ENCODE measurements around the gene CENPQ.
"Not testable (repeated sequence)": the region's sequence is repeated elsewhere in the genome, so short reads cannot be mapped to it uniquely, and the experiment has no call there.

CENPQ gene, protein sequence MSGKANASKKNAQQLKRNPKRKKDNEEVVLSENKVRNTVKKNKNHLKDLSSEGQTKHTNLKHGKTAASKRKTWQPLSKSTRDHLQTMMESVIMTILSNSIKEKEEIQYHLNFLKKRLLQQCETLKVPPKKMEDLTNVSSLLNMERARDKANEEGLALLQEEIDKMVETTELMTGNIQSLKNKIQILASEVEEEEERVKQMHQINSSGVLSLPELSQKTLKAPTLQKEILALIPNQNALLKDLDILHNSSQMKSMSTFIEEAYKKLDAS

DNA sequence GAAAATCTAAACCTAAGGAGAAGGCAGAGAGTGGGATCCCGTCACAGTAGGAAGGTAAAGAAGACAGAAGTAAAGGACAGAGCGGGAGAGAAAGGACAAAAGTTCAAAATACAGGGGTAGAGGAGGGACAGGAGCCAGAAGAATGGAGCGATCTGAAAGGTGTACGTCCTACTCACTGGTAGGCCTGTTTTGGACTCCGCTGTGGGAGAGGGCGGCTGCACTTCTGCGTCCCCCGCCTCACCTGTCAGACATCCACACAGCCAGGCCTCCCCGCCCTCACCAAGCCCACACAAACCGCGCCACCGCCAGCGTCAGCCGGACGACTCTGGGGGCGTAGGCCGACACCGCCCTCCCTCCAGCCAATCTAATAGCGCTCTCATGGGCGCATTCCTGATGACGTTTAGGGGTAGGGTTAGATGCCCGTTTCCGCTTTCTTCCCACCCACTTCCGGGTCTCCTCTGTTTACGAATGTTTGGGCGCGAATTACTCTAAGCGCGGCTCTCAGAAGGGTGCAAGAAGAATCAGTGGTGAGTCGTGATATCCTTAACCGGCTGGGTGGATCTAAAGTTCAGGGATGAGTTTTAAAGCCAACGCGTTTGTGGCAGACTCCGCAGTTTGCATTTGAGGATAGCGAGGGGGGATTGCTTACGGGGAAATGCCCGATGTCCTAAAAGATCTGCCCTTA lies at the start of gene CENPQ, which contains the start of gene MMUT:
Gene CENPQ (plus strand): TSS at position 444 of the 685 bp plus-strand sequence. CDS start 6,807 bp downstream, outside the sequence.
Gene MMUT (minus strand): TSS at position 327 of the 685 bp plus-strand sequence. CDS start 3,787 bp downstream, outside the sequence.
- H3K36me3 Mint-ChIP-seq (ENCODE audit: low read depth): peaks cover 9% of the 10 kb centered on the region
- H3K4me3 Mint-ChIP-seq: peak within 1 kb of the TSS; percentile 100
- H3K4me1 Mint-ChIP-seq (ENCODE audit: low read depth): peaks cover 51% of the 10 kb centered on the region
- H3K27me3 Mint-ChIP-seq: no peaks in the 10 kb centered on the region
- H3K9me3 Mint-ChIP-seq: no peaks in the 10 kb centered on the region
- H3K27ac Mint-ChIP-seq: peak within 1 kb of the TSS; percentile 93

DNA sequence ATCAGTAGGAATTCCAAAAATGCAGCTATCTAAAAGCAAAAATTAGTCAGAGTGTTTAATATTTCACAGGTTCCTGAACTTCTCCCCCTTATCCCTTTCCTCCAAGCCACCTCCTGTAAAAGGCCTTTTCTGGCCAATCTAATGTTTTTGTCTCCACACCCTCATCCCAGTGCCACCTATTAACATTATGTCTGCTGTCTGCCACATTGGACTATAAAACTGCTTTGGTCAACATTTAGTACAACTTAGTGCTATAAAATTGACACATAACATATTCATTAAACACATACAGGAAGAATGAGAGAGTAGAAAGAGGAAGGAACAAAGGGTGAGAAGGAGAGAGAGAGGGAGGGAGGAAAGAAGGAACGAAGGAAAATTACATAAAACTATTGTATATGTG lies 47.8 kb upstream of the CENPQ start:
- H3K27me3 Mint-ChIP-seq: peaks cover 15% of the 10 kb centered on the region
- no peaks in the 10 kb centered on the region for H3K4me1 Mint-ChIP-seq (ENCODE audit: low read depth)
- H3K4me3 Mint-ChIP-seq: no peak overlapping the region
- H3K9me3 Mint-ChIP-seq: no peaks in the 10 kb centered on the region
- no peaks in the 10 kb centered on the region for H3K36me3 Mint-ChIP-seq (ENCODE audit: low read depth)
- H3K27ac Mint-ChIP-seq: no peak overlapping the region

DNA sequence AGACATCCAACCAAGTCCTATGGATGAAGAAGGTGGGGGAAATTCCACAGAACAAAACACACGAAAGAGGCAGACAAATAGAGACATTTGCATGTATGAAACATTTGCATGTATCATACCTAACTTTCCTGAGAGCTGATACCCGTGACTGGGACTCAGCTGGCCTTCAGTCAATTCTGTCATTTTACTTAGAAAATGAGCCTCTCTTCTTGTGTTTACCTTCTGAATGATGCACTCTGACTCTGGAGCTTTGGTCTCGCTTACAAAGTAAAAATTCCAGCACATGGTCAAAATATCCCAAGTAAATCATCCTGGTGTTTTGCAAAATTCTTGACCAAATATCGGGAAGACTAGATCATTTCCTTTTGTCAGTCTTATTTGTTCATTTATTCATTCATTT lies 47.0 kb upstream of the CENPQ start:
- no peaks in the 10 kb centered on the region for H3K4me1 Mint-ChIP-seq (ENCODE audit: low read depth)
- no peaks in the 10 kb centered on the region for H3K9me3 Mint-ChIP-seq
- H3K36me3 Mint-ChIP-seq (ENCODE audit: low read depth): no peaks in the 10 kb centered on the region
- no peak overlapping the region for H3K27ac Mint-ChIP-seq
- H3K4me3 Mint-ChIP-seq: no peak overlapping the region
- peaks cover 17% of the 10 kb centered on the region for H3K27me3 Mint-ChIP-seq

DNA sequence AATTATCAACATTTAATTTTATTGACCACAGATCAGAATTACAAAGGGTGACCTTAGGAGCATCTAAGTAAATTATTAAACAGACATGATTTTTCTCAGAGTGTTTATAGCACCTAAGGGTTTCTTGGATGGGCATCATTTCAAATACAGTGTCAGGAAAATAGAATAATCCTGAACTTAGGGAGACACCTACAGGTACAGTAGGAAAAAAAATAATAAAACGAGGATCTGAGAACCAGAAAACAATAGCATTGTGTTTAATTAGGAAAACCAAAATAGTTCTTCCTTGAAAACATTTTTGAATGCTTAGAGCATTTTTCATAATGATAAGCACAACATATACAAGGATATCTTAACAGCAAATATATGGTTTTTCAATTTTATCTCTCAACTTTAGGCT lies 39.4 kb upstream of the CENPQ start:
- Mint-ChIP-seq H3K4me3 (no peak overlapping the region), H3K27me3 (peaks cover 4% of the 10 kb centered on the region), H3K27ac (no peak overlapping the region), H3K4me1 (ENCODE audit: low read depth) (no peaks in the 10 kb centered on the region), H3K9me3 (no peaks in the 10 kb centered on the region), H3K36me3 (ENCODE audit: low read depth) (no peaks in the 10 kb centered on the region)

DNA sequence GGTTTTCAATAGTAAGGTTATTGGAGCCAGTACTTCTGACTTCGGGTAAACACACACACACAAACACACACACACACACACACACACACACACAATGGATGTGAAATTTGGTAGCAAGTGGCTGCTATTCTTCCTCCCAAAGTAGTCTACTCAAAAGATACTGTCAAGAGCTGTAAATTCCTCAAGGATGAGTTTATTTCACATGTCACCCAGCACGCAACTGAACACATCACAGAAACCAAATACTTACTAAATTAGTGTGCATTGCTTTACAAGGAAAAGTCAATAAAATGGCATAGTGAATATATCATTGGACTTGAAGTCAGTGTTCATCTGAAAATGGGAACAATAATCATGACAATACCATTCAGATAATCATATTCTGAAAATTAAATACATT lies 33.0 kb upstream of the CENPQ start:
- Mint-ChIP-seq H3K9me3 (no peaks in the 10 kb centered on the region), H3K4me1 (ENCODE audit: low read depth) (no peaks in the 10 kb centered on the region), H3K36me3 (ENCODE audit: low read depth) (peaks cover 28% of the 10 kb centered on the region), H3K4me3 (no peak overlapping the region), H3K27me3 (no peaks in the 10 kb centered on the region), H3K27ac (no peak overlapping the region)

DNA sequence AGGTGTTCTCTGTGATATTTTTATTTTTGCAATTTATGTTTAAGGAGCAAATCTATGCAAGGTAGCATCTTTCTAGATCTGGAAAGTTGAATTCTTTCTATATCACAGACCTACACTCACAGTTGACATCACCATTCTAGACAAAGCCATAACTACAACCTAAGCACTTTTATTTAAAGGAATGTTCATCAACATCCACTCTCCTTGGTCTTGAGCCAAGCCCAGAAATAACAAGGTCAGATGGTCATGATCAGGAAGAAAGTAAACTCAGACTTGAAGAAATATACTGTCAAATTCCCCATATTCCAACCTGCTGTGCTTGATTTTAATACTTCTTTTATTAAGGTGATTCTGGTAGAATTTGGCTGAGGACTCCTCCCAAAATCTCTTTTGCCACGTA lies 32.3 kb upstream of the CENPQ start:
- no peaks in the 10 kb centered on the region for H3K27me3 Mint-ChIP-seq

DNA sequence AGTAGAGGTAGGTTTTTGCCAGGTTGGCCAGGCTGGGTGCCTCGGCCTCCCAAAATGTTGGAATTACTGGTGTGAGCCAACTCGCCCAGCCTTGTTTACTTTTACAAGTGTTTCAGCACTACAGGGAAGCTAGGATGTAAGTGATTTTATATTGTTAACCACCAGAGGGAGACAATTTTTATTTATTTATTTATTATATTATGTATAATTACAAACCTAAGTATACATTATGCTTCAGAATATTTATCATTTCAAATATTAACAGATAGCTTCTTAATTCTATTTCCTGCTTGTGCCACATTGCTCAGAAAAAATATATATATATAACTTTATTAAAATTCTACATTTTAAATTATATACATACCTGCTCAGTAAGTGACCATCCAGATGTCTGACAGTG lies 9.9 kb upstream of the CENPQ start:
- H3K4me3 Mint-ChIP-seq: no peak overlapping the region
- peaks cover 34% of the 10 kb centered on the region for H3K36me3 Mint-ChIP-seq (ENCODE audit: low read depth)
- no peaks in the 10 kb centered on the region for H3K27me3 Mint-ChIP-seq
- H3K27ac Mint-ChIP-seq: no peak overlapping the region
- no peaks in the 10 kb centered on the region for H3K9me3 Mint-ChIP-seq
- no peaks in the 10 kb centered on the region for H3K4me1 Mint-ChIP-seq (ENCODE audit: low read depth)

More for the DNA sequence above, 32.3 kb upstream of the CENPQ start:
- Mint-ChIP-seq H3K27ac (no peak overlapping the region), H3K9me3 (no peaks in the 10 kb centered on the region), H3K4me1 (ENCODE audit: low read depth) (no peaks in the 10 kb centered on the region), H3K4me3 (no peak overlapping the region), H3K36me3 (ENCODE audit: low read depth) (peaks cover 35% of the 10 kb centered on the region)

DNA sequence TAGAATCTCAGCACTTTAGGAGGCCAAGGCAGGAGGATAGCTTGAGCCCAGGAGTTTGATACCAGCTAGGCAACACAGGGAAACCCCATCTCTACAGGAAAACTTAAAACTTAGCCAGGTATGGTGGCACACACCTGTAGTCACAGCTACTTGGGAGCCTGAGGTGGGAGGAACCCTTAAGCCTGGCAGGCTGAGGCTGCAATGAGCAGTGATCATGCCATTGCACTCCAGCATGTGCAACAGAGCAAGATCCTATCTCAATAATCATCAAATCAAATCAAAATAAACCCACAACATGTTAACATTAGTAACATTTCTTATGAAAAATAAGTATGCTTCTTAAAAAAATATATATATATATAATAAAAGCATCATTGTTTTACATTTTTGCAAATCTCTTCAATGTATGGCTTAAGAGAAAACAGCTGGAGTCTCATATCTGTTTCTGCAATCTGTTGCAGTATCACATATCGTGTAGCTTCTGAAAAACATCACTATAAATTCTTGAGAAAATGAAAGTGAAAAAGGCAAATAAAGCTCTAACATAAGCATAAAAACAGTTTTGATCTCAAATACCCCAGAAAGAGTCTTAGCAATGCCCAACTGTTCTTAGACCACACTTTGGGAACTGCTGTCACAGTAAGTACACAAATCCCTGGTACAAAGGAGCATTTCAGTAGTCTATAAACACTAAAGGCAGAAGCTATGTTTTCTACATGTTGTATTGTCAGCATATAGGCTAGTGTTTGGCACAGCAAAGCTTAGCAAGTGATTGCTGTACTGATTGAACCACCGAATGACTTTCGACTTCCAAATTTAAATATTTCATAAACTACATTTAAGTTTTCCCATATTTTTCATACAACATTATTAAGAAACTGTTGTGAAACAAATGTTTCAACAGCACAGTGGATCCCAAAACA lies 8.1 kb upstream of the CENPQ start:
- Mint-ChIP-seq H3K27ac (no peak overlapping the region), H3K27me3 (no peaks in the 10 kb centered on the region), H3K4me1 (ENCODE audit: low read depth) (no peaks in the 10 kb centered on the region), H3K36me3 (ENCODE audit: low read depth) (peaks cover 28% of the 10 kb centered on the region), H3K4me3 (no peak overlapping the region), H3K9me3 (no peaks in the 10 kb centered on the region)

DNA sequence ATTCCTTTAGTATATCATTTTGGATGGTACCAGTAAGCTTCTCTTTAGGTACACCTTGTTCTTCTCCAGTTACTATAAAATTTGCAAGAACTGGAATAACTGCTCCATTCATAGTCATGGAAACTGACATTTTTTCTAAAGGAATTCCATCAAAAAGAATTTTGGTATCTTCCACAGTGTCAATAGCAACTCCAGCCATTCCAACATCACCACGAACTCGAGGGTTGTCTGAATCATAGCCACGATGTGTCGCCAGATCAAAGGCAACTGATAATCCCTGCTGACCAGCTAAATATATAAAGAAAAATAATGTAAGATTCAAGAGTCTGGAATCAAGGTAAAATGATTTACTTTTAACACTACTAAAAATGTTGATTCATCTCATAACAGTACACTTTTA lies 5.4 kb upstream of the CENPQ start:
- no peaks in the 10 kb centered on the region for H3K9me3 Mint-ChIP-seq
- peaks cover 20% of the 10 kb centered on the region for H3K4me1 Mint-ChIP-seq (ENCODE audit: low read depth)
- H3K36me3 Mint-ChIP-seq (ENCODE audit: low read depth): peaks cover 28% of the 10 kb centered on the region
- H3K27me3 Mint-ChIP-seq: no peaks in the 10 kb centered on the region
- no peak overlapping the region for H3K27ac Mint-ChIP-seq
- no peak overlapping the region for H3K4me3 Mint-ChIP-seq

DNA sequence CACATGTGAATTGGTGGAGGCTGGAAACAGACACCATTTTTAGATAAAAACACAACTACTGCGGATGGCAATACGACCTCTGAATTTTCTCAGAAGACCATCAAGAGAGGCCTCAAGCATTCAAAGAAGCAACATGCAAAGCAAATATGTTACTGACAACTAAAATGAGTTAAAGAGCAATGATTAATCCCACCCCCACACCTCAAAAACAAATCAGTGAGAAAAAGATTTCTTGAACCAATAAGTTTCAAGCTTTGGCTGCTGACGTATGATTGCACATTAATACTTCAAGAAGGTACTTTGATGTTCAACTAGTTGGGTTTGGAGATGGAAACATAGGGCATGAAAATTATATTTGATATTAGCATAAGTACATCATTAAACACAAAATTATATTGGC lies 1.1 kb upstream of the CENPQ start:
- H3K4me3 Mint-ChIP-seq: peak overlapping the region; percentile 100
- H3K9me3 Mint-ChIP-seq: no peaks in the 10 kb centered on the region
- no peaks in the 10 kb centered on the region for H3K27me3 Mint-ChIP-seq
- H3K27ac Mint-ChIP-seq: peak overlapping the region; percentile 93
- H3K4me1 Mint-ChIP-seq (ENCODE audit: low read depth): peaks cover 51% of the 10 kb centered on the region
- H3K36me3 Mint-ChIP-seq (ENCODE audit: low read depth): peaks cover 17% of the 10 kb centered on the region

DNA sequence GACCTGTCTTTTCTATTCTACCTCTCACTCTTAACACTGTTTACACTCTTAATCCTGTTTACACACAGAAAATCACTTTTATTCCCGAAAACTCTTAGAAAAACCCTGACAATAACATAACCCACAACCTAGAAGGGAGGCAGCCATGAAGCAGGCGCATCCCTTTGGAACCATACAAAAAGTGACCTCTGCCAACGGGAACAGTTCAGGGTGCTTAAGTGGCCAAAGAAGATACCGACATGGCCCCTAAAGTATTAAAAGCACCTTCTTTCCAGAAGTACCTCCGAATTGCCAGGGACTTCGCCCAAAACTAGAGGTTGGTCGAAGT lies 607 bp upstream of the CENPQ start:
- Mint-ChIP-seq H3K27ac (peak overlapping the region; percentile 93), H3K4me1 (ENCODE audit: low read depth) (peaks cover 51% of the 10 kb centered on the region), H3K9me3 (no peaks in the 10 kb centered on the region)

DNA sequence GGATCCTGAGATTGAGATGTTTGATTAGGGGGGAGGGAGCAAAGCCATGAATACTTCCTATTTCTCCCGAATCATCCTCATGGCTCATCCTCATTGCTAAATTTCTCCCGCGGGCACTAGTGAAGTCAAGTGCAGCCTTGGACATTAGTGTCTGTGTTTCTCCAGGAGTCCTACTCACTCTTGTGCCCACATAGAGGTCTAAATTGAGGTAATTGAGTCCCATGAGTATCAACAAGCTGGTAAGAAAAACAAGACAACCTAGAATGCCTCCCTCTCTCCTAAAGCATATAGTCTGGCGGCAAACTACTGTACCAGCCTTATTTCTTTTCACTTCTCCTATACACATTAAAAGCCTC lies 420 bp downstream of the CENPQ start:
- Mint-ChIP-seq H3K27me3 (no peaks in the 10 kb centered on the region), H3K36me3 (ENCODE audit: low read depth) (peaks cover 8% of the 10 kb centered on the region), H3K9me3 (no peaks in the 10 kb centered on the region), H3K27ac (peak overlapping the region; percentile 93), H3K4me1 (ENCODE audit: low read depth) (peaks cover 51% of the 10 kb centered on the region), H3K4me3 (peak overlapping the region; percentile 100)

More for the DNA sequence above, 607 bp upstream of the CENPQ start:
- Mint-ChIP-seq H3K36me3 (ENCODE audit: low read depth) (peaks cover 13% of the 10 kb centered on the region), H3K4me3 (peak overlapping the region; percentile 100), H3K27me3 (no peaks in the 10 kb centered on the region)

DNA sequence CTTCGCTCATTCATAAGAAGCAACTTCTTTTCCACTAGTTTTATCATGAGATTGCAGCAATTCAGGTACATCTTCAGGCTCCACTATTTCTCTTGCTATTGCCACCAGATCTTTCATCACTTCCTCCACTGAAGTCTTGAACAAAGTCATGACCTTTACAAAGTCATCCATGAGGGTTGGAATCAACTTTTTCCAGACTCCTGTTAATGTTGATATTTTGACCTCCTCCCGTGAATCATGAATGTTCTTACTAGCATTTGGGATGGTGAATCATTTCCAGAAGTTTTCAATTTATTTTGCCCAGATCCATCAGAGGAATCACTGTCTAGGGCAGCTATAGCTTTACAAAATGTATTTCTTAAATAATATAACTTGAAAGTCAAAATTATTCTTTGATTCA lies 1.5 kb downstream of the CENPQ start:
- Mint-ChIP-seq H3K27me3 (no peaks in the 10 kb centered on the region), H3K9me3 (no peaks in the 10 kb centered on the region), H3K36me3 (ENCODE audit: low read depth) (peaks cover 11% of the 10 kb centered on the region), H3K27ac (peak overlapping the region; percentile 14), H3K4me3 (peak overlapping the region; percentile 100), H3K4me1 (ENCODE audit: low read depth) (peaks cover 51% of the 10 kb centered on the region)

DNA sequence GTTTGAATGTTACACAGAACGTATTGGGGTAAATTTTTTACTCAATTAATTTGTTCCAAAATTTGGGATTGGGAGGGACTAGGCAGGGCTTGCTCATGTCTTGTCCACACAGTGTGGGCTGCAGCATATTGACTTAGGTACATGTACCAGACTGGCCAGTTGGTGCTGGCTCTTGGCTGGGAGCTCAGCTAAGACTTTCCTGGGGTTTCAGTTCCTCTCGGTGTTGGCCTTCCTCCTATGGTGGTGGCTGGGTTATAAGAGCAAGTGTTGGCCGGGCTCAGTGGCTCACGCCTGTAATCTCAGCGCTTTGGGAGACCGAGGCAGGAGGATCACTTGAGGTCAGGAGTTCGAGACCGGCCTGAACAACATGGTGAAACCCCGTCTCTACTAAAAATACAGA lies 4.9 kb downstream of the CENPQ start:
- Mint-ChIP-seq H3K4me1 (ENCODE audit: low read depth) (peaks cover 28% of the 10 kb centered on the region), H3K27me3 (no peaks in the 10 kb centered on the region), H3K9me3 (no peaks in the 10 kb centered on the region), H3K27ac (no peak overlapping the region), H3K36me3 (ENCODE audit: low read depth) (peaks cover 33% of the 10 kb centered on the region), H3K4me3 (no peak overlapping the region)

DNA sequence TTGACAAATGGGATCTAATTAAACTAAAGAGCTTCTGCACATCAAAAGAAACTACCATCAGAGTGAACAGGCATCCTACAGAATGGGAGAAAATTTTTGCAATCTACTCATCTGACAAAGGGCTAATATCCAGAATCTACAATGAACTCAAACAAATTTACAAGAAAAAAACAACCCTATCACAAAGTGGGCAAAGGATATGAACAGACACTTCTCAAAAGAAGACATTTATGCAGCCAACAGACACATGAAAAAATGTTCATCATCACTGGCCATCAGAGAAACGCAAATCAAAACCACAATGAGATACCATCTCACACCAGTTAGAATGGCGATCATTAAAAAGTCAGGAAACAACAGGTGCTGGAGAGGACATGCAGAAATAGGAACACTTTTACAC lies 13.4 kb downstream of the CENPQ start:
- peaks cover 69% of the 10 kb centered on the region for H3K36me3 Mint-ChIP-seq (ENCODE audit: low read depth)
- H3K4me3 Mint-ChIP-seq; H3K27me3 Mint-ChIP-seq; H3K4me1 Mint-ChIP-seq (ENCODE audit: low read depth); H3K9me3 Mint-ChIP-seq; H3K27ac Mint-ChIP-seq: not testable (repeated sequence)
